Measurements from ENCODE around the gene APLP2. TPM values are rescaled to one million over a fixed set of nuclear protein-coding genes. Genes with fewer than 3 reads are reported as not detected.

Gene APLP2
- total and polyA plus RNA-seq, 2 of the 4 experiments (the other 2 are of a cell fraction): 127 to 235 TPM

DNA sequence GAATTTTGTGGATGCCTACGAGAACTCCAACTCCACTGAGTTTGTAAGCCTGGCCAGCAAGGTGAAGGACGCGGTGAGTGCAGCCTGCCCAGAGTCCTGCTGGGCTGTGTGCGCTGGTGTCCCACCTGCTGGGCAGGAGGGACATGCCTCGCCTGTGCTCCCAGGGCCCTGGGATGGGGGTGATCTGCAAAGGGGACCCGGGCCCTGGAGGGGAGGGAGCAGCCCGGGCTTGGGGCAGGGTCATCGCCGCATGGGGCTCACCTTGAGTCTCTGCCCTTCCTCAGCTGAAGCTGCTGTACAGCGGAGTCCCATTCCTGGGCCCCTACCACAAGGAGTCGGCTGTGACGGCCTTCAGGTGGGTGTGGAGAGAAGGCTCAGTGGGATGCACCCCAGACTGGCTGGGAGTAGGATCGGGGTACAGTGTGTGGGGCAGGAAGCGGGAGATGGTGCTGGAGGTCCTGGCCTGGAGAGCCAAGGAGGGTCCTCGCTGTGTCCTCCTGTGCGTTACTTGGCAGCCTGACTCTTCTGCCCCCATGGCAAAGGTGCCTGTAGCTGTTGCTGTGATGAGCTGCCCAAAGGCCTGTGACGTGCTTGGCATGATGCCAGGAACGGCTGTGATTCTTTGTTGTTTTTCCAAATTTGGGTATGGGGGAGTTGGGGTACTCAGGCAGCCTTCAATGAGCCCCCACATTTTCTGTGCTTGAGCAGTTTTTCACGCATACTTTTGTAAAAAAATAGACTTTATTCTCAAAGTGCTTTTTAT lies 119.1 kb downstream of the APLP2 start:
- no peaks in the 10 kb centered on the region for H3K36me3 ChIP-seq (ENCODE audit: control insufficient read depth, insufficient read depth, low read length)
- no peaks in the 10 kb centered on the region for H3K9me1 ChIP-seq (ENCODE audit: insufficient read depth, low read length)
- intact Hi-C loops (cut with micrococcal nuclease): no loop called here
- H2AFZ ChIP-seq (replicated peaks; ENCODE audit: low read length, poor library complexity): no peak overlapping the region
- no peak overlapping the region for H4K91ac ChIP-seq (ENCODE audit: insufficient read depth, low read depth, low read length)
- POLR2A ChIA-PET (ENCODE audit: unreplicated experiment): no interaction called here
- no peak overlapping the region for H3K18ac ChIP-seq (ENCODE audit: low read depth, low read length)
- H4K8ac ChIP-seq (ENCODE audit: low read depth in 2 of 2, low read length in 2 of 2): no peak overlapping the region
- no peak overlapping the region for H3K4me2 ChIP-seq (ENCODE audit: low read depth, low read length)
- CTCF ChIA-PET: no interaction called here
- no peak overlapping the region for H3K56ac ChIP-seq (ENCODE audit: extremely low read depth, insufficient read depth, low read length)
- in situ Hi-C loops (cut with MboI; ENCODE audit: low sequenced_read_pairs): no loop called here
- no peak overlapping the region for H4K5ac ChIP-seq (ENCODE audit: low read depth, low read length)
- H3K4me1 ChIP-seq (ENCODE audit: control insufficient read depth, insufficient read depth, low read length): no peaks in the 10 kb centered on the region
- TF ChIP-seq, protein P1, sequence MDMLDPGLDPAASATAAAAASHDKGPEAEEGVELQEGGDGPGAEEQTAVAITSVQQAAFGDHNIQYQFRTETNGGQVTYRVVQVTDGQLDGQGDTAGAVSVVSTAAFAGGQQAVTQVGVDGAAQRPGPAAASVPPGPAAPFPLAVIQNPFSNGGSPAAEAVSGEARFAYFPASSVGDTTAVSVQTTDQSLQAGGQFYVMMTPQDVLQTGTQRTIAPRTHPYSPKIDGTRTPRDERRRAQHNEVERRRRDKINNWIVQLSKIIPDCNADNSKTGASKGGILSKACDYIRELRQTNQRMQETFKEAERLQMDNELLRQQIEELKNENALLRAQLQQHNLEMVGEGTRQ (IDR thresholded peaks at IDR 0.05; ENCODE audit: low read depth, low read length): no peak
- TF ChIP-seq NFE2L2 (IDR thresholded peaks at IDR 0.05; ENCODE audit: low read depth, low read length): no peak
- no peak for TF ChIP-seq POLR2A (IDR thresholded peaks at IDR 0.05; ENCODE audit: low read depth, low read length)
- no peak for TF ChIP-seq RAD21 (IDR thresholded peaks at IDR 0.05; ENCODE audit: low read length)
- TF ChIP-seq MAZ (IDR thresholded peaks at IDR 0.05; ENCODE audit: borderline replicate concordance, low read depth, low read length): no peak
- no peak for TF ChIP-seq RFX5 (IDR thresholded peaks at IDR 0.05; ENCODE audit: low read depth, low read length)
- TF ChIP-seq MAFK (IDR thresholded peaks at IDR 0.05; ENCODE audit: low read depth, low read length): no peak
- TF ChIP-seq CHD1 (IDR thresholded peaks at IDR 0.05; ENCODE audit: low read depth, low read length): no peak
- no peak for TF ChIP-seq CEBPB (IDR thresholded peaks at IDR 0.05; ENCODE audit: low read depth, low read length)
- TF ChIP-seq ELK1 (IDR thresholded peaks at IDR 0.05; ENCODE audit: borderline replicate concordance, low read depth, low read length): no peak
- TF ChIP-seq RCOR1 (IDR thresholded peaks at IDR 0.05; ENCODE audit: insufficient replicate concordance, low read length): no peak
- no peak for TF ChIP-seq SMC3 (IDR thresholded peaks at IDR 0.05; ENCODE audit: low read depth, low read length)
- TF ChIP-seq CTCF (conservative IDR thresholded peaks at IDR 0.05; ENCODE audit: low read depth, low read length): no peak
- TF ChIP-seq FOS (IDR thresholded peaks at IDR 0.05; ENCODE audit: low read depth, low read length): no peak
- H3K27me3 ChIP-seq (ENCODE audit: control insufficient read depth, insufficient read depth, low read length): peaks cover 22% of the 10 kb centered on the region
- H3K9ac ChIP-seq (ENCODE audit: low read depth, low read length): no peak overlapping the region
- DNase-seq: no peak
- no peaks in the 10 kb centered on the region for H3K79me1 ChIP-seq (ENCODE audit: low read depth in 1 of 2, low read length in 2 of 2)
- no TSS peak for BruUV-seq (replicated peaks)
- no peak overlapping the region for H2BK120ac ChIP-seq (ENCODE audit: low read depth, low read length)
- no peak overlapping the region for H2AK5ac ChIP-seq (ENCODE audit: low read depth, low read length)
- dilution Hi-C loops (cut with HindIII; ENCODE audit: low sequenced_read_pairs, unreplicated experiment): no loop called here
- H3K14ac ChIP-seq (replicated peaks; ENCODE audit: low read depth, low read length): no peak overlapping the region
- no peak overlapping the region for H2BK5ac ChIP-seq (ENCODE audit: low read depth, low read length, poor library complexity, severe bottlenecking)
- no CpG with 5 or more reads among the region's 19 CpGs for WGBS, 2 experiments (ENCODE audit: extremely low coverage in 2 of 2, insufficient read length in 1 of 2)
- no peaks in the 10 kb centered on the region for H3K9me3 ChIP-seq (ENCODE audit: control insufficient read depth, insufficient read depth, low read length)
- H3K23ac ChIP-seq (ENCODE audit: low read depth, low read length): no peak overlapping the region
- no peak overlapping the region for H3K4me3 ChIP-seq (ENCODE audit: insufficient read depth, low read depth, low read length)
- H3K4ac ChIP-seq (ENCODE audit: low read depth, low read length): no peak overlapping the region
- no peak overlapping the region for H2AK9ac ChIP-seq (replicated peaks; ENCODE audit: low read depth, low read length, poor library complexity)
- H3K27ac ChIP-seq (ENCODE audit: insufficient read depth, low read length): no peak overlapping the region
- no peak for ATAC-seq (ENCODE audit: low read depth)
- no peaks in the 10 kb centered on the region for H4K20me1 ChIP-seq (ENCODE audit: insufficient read depth, low read length)
- no peak overlapping the region for H2BK15ac ChIP-seq (ENCODE audit: low read depth, low read length)
- H2BK20ac ChIP-seq (ENCODE audit: low read depth, low read length): no peak overlapping the region
